CD1c-positive myeloid dendritic cell (primary cell): Measurements from ENCODE around the gene EMP2.
A peak's percentile ranks its signal among the peaks of the same experiment; 100 is the strongest.
"Not testable (repeated sequence)": the region's sequence is repeated elsewhere in the genome, so short reads cannot be mapped to it uniquely, and the experiment has no call there.

Experiments used
- DNase-seq: peaks from one replicate; pipeline ENCODE4 v3.0.0-alpha.2; 2016; ENCODE audit errors: extremely low spot score

The EMP2 gene, protein sequence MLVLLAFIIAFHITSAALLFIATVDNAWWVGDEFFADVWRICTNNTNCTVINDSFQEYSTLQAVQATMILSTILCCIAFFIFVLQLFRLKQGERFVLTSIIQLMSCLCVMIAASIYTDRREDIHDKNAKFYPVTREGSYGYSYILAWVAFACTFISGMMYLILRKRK

DNA sequence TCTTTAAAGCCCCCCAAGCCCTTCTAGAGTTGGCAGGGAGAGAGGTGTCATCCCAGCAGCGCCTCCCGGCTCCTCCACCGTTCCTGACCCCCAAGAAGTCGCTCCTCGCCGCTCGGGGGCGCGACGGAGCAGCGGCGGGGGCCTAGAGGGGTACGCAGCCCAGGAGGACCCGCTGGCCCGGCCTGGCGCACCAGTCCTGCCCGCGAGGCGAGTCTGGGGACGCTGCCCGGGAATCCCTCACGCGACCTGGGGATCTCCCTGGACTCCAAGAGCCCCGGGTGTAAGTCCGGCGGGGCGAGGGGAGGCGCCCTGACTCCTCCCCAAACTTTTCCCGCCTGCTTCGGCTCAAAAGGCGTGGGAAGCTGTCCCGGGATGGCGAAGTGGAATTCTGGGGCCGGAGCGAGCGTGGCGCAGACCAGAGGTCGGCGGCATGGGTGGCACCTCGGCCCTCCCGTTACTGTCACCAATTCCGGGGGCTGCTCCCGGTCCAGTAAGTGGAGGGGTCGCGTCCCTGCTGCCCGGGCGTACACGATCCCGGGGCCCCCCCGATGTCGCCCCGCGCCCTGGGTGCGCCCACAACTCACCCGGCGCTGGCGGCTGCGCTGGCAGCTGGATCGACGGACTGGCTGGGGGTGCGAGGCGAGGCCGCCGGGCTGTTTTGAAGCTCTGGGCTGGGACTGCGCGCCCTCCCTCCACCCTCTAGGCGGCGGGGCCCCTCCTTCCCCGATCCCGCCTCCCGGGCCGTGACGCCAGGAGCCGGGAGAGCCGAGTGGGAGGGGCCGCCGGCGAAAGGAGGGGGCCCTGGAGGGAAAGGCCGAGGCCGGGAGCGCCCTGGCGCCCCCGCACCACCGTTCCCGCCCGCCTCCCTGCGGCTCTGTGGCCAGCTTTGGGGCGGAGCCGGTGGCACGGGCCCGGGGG, at the start of gene EMP2:
Gene EMP2, minus strand, starts transcription at position 634 of the 918 bp plus-strand sequence. CDS start 32,981 bp downstream, outside the sequence.
- DNase-seq = peak; percentile 18

DNA sequence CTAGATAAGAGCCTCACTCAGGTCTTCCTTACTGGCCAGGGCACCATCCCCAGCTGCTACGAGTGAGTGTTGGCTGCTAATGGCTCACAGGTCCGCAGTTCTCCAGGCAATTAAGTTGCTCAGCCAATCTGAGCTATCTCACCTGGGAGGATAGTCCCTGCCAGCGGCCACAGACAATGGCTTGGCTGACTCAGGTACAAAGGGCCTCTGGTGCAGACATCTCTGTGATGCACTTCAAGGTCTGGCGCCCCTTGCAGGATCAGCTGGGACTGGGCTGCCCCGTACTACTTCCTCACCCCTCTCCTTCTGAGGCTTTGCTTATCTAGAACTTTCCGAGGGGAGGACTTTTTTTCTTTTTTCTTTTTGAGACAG, 49.2 kb upstream of the EMP2 start:
- no peak for DNase-seq

DNA sequence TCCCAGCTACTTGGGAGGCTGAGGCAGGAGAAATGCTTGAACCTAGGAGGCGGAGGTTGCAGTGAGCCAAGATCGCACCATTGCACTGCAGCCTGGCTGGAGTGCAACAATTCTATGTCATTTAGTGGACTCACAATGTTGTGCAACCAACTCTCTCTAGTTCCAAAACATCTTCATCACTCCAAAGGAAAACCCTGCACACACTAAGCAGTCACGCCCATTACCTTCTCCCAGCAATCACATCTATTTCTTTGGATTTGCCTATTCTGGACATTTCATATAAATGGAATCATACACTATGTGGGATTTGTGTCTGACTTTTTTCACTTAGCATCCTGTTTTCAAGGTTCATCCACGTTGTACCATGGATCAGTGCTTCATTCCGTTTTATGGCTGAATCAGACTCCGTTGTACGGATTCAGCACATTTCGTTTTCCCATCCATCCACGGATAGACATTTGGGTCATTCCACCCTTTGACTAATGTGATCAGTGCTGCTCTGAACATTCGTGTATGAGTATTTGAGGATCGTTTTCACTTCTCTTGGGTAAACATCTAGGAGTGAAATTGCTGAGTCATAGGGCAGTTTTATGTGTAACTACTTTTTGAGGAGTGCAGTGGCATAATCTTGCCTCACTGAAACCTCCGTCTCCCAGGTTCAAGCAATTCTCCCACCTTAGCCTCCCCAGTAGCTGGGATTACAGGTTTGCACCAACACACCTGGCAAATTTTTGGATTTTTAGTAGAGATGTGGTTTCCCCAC, 45.4 kb upstream of the EMP2 start:
- DNase-seq = peak; percentile 30

DNA sequence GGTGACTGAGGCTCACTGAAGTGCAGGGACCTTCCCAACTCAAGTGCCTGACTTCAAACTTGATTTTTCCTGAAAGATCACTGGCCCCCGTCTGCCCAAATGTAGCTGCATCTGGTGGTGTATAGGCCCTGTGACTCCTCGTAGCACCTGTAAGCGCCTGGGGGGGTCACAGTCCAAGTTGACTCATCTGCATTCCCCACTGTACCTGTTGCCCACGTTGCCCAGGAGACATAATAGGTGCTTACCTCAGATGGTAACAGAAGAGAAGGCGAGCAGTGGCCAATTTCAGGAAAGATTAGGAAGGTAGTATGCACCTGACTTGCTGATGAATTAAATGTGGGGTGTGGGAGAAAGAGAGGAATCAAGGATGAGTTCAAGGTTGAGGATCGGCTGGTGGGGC, 44.1 kb upstream of the EMP2 start:
- DNase-seq = no peak

DNA sequence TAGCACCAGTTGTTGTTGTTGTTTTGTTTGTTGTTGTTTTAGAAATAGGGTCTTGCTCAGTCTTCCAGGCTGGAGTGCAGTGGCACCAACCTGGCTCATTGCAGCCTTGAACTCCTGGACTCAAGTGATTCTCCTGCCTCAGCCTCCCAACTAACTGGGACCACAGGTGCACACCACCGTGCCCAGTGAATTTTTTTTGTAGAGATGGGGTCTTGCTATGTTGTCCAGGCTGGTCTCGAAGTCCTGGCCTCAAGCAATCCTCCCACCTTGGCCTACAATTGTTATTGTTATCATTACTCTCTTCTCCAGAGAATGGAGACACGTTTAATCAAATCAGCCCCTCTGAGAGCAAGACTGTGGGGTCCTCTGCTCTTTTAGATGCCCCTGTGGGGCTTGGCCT, 42.7 kb upstream of the EMP2 start:
- DNase-seq = no peak

DNA sequence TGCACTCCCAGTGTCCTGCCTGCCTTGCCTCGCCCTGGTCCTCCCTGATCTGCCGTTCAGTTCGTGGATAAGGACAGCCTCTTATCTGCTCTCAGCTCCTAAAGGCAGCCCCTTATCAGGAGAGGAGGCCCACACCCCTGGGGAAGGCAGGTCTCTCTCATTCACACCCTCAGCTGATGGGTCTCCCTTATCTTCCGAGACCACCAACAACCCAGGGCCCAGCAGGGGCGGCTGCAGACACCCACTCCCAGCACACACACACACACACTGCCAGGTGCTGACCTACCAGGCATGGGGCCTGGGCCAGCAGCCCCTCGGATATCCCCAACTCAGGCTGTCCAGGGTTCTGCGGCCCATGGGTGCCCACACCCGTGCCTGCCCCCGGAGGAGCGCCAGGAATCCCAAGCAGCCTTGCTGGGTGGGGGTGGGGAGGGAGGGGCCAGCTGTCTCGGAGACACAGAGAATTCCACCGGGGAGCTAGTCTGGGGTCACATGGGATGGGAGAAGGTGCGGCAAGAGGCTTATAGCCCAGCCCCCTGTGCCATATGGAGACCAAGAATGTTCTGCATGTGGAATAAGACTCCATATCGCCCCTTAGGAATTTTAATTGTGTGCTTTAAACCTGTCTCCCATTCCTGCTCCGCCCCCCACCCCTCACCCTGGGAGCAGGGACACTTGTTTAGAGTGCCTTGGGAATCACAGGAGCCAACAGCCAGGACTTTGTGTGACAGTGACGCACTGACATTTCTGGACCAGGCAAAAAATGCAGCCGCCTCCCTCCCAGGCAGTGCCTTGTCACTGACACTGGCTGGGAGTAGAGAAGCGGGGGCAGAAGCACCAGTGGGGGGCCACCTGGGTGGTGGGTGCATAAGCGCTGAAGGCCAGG, 41.9 kb upstream of the EMP2 start:
- no peak for DNase-seq

DNA sequence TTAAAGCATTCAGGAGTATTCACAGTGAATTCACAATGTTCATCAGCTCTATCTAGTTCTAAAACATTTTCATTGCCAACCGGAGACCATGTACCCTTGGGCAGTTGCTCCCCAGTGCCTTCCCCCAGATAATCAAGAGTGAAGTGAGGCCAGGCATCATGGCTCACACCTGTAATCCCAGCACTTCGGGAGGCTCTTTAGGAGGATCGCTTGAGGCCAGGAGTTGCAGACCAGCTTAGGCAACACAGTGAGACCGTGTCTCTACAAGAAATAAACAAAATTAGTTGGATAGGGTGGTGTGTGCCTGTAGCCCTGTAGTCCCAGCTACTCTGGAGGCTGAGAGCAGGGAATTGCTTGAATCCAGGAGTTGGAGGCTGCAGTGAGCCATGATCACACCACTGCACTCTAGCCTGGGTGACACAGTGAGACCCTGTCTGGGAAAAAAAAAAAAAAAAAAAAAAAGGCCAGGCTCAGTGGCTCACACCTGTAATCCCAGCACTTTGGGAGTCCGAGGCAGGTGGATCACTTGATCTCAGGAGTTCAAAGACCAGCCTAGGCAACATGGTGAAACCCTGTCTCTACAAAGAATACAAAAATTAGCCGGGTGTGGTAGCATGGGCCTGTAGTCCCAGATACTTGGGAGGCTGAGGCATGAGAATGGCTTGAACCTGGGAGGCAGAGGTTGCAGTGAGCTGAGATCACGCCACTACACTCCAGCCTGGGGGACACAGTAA, 41.0 kb upstream of the EMP2 start:
- not testable (repeated sequence) for DNase-seq

DNA sequence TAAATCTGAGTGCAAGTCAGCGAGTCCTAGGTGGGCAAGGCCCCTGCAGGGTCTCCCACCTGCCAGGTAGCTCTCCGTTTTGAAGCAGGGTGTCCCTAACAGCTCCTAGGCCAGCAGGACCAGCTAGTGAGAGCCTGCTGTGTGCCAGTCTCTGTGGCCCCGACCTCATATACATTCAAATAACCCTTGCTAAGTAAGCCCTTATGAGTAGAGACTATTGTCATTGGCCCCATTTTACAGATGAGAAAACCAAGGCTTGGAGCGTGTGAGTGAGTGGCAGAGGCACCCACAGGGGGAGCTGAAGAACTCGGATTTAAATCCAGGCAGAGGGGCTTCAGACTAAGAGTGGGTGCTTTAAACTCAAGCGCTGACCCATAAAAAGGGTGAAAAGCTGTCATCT, 39.7 kb upstream of the EMP2 start:
- no peak for DNase-seq

DNA sequence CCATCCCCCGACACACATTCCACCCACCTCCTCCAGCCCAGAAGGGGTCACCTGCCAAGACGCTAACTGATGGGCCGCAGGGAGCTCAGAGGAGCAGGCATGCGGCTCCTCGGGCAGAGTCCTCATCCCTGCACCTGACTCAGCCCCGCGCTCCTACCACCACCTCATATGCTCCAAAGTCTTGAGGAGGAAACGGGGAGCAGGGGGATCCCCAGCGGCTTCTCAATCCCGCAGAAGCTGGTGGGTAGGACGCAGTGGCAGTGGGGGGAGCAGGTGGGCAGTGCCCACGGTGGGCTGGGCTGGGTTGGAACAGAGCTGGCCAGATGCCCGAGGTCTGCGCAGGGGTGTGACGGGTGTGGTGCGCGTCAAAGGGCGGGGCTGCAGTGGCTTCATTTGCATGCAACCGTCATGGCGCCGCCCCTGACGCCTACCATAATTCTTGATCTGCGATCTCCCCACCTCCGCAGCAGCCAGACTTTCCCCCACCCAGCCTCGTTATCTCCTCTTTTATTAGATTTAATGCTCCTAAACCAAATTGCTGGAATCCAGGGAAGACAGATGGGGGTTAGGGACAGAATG, 39.0 kb upstream of the EMP2 start:
- peak; percentile 55 for DNase-seq

DNA sequence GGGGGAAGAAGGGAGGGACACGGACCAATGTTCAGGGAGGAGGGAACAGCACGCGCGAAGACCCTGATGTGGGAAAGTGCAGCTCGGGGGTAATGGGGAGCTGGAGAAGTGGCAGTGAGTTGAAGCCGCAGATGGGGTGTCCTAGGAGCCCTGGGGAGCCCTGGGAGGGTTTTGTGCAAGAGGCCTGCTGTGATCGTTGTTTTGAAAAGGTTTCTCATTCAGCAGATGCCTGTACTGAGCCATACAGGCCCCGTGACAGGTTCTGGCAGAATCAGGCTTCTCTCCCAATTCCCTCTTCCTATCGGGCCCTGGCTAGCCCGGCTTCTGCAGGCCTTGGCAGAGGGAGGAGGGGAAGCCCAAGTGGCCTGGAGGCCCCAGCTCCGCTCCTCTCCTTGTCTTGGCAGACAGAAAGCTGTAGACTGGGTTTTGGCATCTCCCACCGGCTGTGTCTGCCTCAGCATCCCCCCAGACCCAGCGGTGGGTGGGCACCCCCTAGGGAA, 38.4 kb upstream of the EMP2 start:
- no peak for DNase-seq

DNA sequence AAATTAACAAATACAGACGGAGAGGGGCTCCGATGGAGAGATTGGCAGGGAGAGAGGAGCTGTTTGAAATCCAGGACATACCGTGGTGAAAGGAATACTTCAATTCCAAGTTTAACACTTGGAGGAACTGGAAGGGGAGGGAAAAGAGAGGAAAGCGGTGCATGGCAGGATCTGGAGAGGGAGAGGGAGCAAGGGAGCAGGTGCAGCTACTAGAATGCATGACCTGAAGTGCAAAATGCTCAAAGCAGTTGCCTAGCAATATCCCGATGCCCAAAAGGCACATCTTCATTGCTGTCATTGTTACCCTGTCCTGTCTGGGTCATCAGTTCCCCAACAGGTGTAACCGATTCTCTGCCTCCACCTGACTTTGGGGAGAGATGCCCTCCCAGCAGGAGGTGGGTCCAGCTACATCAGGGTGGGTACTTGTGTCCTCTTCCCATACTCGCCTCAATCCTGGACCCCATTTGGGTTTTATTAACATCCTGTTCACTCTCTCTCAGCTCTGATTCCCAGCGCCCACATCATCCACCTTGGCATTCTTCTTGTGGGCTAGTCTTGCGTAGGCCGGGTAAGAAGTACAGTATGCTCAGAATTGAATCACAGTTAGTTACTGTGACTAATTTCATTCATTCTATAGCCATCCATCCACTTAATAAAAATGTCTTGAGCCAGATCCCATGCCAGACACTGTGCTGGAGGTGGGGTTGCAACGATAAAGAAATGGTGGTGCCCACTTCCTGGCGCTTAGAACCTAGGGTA, 37.4 kb upstream of the EMP2 start:
- no peak for DNase-seq

DNA sequence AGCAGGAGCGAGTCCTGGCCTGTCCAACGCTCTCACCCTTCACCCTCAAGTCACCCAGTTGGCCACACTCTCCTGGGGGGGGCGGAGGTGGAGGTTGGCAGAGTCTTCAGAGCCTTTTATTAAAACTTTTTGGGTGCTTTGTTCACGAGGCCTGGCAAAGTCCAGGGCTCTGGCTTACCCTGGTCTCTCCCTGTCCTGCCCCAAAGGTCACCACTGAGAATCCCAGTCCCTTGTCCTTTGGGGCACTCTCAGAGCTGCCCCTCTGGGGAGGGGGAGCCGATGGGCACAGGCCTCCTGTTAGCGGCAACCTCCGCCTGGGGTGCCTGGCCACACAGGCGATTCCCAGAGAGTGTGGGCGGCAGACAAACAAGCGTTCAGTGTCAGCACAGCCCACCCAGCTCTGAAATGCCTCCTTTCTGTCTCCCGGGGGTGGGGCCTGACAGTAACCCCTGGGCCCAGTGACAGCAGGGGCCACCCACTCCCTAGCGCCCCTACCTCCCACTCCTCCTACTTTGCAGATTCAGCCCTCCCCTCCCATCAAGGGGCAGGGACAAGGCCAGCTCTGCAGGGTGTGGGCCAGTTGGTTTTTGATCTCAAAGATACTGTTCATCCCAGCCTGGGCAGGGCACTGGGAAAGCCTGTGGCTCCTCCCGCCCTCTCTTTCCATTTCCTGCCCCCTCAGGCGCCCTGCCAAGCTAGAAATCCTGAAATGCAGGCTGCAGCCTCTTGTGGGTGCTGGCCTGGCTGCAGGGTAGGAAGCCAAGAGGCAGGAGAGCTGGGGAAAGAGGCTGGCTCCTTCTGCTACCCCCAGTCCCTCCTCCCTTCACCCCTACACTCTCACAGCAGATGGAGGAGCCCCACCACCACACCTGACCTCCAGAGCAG, 36.6 kb upstream of the EMP2 start:
- no peak for DNase-seq

DNA sequence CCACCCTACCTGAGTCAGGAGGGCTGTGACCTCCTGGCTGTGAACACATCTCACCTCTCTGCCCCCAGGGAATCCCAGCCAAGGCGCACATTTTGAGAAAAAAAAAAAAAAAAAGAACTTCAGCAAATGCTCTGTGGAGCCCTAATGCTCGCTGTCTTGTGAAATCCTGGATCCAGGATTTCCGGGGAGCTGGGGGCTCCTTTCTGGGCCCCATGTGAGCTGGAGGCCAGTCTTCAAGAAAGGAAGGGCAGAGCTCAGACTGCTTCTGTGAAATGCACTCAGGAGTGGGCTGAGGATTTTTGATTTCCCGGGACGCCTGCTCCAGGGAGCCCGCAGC, 36.0 kb upstream of the EMP2 start:
- DNase-seq = no peak

DNA sequence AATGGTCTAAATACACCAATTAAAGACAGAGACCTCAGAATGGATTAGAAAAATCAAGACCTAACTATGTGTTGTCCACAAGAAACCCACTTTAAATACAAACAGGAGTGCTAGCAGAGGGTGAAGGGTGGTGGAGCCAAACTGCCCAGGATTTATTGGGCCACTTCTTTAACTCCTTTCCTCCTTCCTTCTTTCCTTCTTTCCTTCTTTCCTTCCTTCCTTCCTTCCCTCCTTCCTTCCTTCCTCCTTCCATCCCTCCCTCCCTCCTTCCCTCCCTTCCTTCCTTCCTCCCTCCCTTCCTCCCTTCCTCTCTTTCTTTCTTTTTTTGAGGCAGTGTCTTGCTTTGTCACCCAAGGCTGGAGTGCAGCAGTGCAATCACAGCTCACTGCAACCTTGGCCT, 34.3 kb upstream of the EMP2 start:
- no peak for DNase-seq

DNA sequence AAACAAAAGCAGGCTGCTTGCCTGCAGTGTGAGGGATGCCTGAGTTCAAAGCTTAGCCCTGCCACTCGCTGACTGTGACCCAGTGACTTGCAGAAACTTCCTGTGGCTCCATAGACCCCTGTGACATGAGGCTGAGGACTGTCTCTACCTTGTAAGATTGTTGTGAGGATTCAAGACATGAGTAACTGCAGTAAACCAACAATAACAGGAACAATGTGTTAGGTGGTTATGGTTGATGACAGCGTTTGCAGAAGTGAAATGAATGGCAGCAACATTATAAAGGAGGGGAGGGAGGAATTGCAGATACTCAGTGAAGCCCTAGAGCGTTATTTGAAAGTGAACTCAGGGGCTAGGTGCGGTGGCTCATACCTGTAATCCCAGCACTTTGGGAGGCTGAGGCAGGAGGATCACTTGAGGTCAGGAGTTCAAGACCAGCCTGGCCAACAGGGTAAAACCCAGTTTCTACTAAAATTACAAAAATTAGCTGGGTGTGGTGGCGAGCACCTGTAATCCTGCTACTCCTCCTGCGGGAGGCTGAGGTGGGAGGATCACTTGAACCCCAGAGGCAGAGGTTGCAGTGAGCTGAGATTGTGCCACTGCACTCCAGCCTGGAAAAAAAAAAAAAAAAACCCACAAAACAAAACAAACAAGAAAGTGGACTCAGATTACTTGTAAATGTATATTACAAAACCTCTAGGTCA, 33.5 kb upstream of the EMP2 start:
- peak; percentile 48 for DNase-seq

DNA sequence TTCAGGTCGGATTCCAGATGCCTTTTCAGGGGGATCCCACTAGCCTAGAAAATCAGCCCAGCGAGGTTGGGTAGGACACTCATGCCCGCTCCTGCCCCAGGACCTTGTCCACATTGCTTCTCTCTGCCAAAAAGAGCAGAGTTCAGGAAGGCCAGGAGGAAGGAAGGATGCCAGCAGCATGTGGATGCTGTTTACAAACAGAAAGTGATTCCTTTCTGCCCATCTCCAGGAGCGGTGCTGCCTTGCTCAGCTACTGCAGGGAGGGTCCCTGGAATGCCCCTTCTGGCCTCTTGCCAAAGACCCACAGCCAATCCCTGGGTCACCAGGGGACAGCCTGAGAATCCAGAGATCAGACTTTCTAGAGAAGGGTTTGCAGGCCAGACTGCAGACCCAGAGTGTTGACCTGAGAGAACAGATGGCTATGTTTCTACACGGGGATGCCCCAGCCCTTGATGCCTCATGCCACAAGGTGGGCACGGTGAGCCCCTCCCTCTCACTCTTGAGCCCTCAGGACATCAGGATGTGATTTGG, 32.3 kb upstream of the EMP2 start:
- no peak for DNase-seq

DNA sequence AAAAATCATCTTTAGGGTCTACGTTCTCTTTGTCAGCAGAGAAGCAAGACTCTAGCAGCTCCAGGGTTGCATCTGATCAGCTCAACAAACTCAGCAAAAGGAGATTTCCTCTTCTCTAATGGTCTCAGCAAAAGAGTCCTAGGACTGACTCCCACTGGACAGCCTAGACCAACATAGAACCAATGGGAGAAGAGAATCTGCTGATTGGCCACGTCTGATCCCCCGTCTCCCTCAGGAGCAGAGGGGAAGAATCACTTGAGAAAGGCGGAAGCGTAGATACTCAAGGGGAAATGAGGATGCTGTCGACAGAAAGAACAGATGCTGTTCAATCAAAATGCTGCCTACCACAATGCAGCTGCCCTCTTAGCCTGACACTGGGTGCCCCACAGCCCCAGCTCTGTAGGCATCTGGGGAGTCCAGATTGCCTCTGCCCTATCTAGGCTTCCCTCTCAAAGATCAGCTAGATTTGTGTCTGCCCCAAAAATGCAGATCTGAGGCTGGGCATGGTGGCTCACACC, 31.5 kb upstream of the EMP2 start:
- DNase-seq = no peak
